Body of pancreas (tissue), 4 donors: Measurements from ENCODE around the gene ADAMTS3.

Source experiments
- POLR2A ChIP-seq, 3 donors: fragments of 450-650 bp; IDR thresholded peaks; one replicate each; pipeline ENCODE4 v1.6.1; 2016; ENCODE audit warnings: antibody characterized with exemption in 3 of 3, mild to moderate bottlenecking in 2 of 3
- TF ChIP-seq, protein P1 (sequence below), 7 experiments: fragments of 450-650 bp in 4 of 7; fragments of 200-600 bp in 3 of 7; sonication (generic) in 3 of 7; IDR thresholded peaks; one replicate each; pipeline ENCODE4 v1.5.1; 2016 to 2019; ENCODE audit warnings: antibody characterized with exemption in 7 of 7

DNA sequence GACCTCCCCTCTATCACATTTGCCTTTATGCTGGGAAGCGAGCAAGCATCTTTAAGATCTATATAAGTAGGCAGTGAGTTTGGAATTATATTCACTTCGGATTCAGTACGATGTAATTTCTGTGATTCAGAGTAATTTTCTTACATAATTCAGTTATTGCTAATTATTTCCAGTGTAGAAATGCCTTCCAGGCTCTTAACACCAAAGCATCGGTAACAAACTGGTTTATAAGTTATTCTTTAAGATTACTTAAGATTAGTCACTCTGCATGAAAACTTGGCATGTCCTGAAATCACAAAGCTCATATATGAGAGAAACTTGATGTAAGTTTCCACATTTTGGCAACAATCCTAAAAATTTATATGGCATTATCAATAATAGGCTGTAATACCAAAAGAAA lies 120.8 kb downstream of the ADAMTS3 start:
- TF ChIP-seq, protein P1, sequence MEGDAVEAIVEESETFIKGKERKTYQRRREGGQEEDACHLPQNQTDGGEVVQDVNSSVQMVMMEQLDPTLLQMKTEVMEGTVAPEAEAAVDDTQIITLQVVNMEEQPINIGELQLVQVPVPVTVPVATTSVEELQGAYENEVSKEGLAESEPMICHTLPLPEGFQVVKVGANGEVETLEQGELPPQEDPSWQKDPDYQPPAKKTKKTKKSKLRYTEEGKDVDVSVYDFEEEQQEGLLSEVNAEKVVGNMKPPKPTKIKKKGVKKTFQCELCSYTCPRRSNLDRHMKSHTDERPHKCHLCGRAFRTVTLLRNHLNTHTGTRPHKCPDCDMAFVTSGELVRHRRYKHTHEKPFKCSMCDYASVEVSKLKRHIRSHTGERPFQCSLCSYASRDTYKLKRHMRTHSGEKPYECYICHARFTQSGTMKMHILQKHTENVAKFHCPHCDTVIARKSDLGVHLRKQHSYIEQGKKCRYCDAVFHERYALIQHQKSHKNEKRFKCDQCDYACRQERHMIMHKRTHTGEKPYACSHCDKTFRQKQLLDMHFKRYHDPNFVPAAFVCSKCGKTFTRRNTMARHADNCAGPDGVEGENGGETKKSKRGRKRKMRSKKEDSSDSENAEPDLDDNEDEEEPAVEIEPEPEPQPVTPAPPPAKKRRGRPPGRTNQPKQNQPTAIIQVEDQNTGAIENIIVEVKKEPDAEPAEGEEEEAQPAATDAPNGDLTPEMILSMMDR (IDR thresholded peaks at IDR 0.05) = no peak
- TF ChIP-seq POLR2A (IDR thresholded peaks at IDR 0.05) = no peak
